Measurements from ENCODE around the gene CALD1.

DNA sequence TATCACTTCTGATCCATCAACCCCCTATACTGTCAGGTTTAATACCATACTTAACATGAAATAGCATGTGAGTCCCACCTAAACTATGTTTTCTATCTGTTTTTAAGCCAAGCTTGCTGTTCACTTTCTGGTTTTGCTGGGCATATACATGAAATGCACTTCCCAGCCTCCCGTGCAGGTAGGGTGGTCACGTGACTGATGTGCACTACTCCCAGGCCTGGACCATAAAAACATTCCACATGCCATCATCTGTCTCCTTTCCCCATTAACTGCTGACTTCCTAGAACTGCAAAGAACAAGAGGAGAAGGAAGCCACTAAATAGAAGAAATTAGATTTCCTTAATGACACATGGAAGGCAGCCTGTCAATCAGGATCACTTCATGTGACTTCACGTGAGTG lies 40.1 kb upstream of the CALD1 start:
- TF ChIP-seq, protein P1, sequence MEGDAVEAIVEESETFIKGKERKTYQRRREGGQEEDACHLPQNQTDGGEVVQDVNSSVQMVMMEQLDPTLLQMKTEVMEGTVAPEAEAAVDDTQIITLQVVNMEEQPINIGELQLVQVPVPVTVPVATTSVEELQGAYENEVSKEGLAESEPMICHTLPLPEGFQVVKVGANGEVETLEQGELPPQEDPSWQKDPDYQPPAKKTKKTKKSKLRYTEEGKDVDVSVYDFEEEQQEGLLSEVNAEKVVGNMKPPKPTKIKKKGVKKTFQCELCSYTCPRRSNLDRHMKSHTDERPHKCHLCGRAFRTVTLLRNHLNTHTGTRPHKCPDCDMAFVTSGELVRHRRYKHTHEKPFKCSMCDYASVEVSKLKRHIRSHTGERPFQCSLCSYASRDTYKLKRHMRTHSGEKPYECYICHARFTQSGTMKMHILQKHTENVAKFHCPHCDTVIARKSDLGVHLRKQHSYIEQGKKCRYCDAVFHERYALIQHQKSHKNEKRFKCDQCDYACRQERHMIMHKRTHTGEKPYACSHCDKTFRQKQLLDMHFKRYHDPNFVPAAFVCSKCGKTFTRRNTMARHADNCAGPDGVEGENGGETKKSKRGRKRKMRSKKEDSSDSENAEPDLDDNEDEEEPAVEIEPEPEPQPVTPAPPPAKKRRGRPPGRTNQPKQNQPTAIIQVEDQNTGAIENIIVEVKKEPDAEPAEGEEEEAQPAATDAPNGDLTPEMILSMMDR (IDR thresholded peaks at IDR 0.05) = no peak
- TF ChIP-seq POLR2AphosphoS5 (IDR thresholded peaks at IDR 0.05) = no peak
